Measurements from ENCODE around the gene SLC25A21. TPM values are rescaled to one million over a fixed set of nuclear protein-coding genes. Genes with fewer than 3 reads are reported as not detected.

SLC25A21 gene
- total RNA-seq, 4 donors from 2014 or later = 0.67 to 2.1 (median 0.91) TPM

GRCh38 chr14:36946872-36947271 lies 225.5 kb downstream of the SLC25A21 start:
- 88 to 94% methylated on average over 1 of the region's 1 CpG for WGBS, 2 donors
- no peaks in the 10 kb centered on the region for H3K27me3 ChIP-seq
- intact Hi-C loops (cut with DNase I) = loop anchor here (10.0 kb wide), 3 partner anchors 172 to 282 kb away; partner anchors contain the start of gene PAX9

GRCh38 chr14:36944307-36945010 lies 227.9 kb downstream of the SLC25A21 start:
- TF ChIP-seq POLR2A (IDR thresholded peaks at IDR 0.05) = no peak
- TF ChIP-seq CTCF (IDR thresholded peaks at IDR 0.05) = no peak
- intact Hi-C loops (cut with DNase I) = loop anchor here (10.0 kb wide), 3 partner anchors 170 to 280 kb away; partner anchors contain the start of gene PAX9
- WGBS, 2 donors = 68 to 73% methylated on average over 5 of the region's 5 CpGs
- Histone ChIP-seq H3K27me3 (no peaks in the 10 kb centered on the region), H3K4me1 (peaks cover 0 to 57% (median 4%) of the 10 kb centered on the region in 3 donors), H3K9me3 (no peaks in the 10 kb centered on the region), H3K27ac (peak overlapping the region in 3 of 4 donors; percentile 47 to 78 (median 71)), H3K36me3 (no peaks in the 10 kb centered on the region), H3K4me3 (no peak overlapping the region)
- no peak for DNase-seq

More at GRCh38 chr14:36946872-36947271, 225.5 kb downstream of the SLC25A21 start:
- Histone ChIP-seq H3K4me3 (no peak overlapping the region), H3K9me3 (no peaks in the 10 kb centered on the region), H3K27ac (peak overlapping the region in 1 of 4 donors; percentile 50), H3K36me3 (no peaks in the 10 kb centered on the region), H3K4me1 (peaks cover 0 to 41% (median 4%) of the 10 kb centered on the region in 3 donors)
- TF ChIP-seq CTCF (IDR thresholded peaks at IDR 0.05) = no peak
- no peak for TF ChIP-seq POLR2A (IDR thresholded peaks at IDR 0.05)
- DNase-seq = no peak

- Histone ChIP-seq H3K4me3 (no peak overlapping the region), H3K4me1 (peaks cover 0 to 59% (median 4%) of the 10 kb centered on the region in 3 donors), H3K9me3 (no peaks in the 10 kb centered on the region), H3K36me3 (no peaks in the 10 kb centered on the region), H3K27ac (peak overlapping the region; percentile 47 to 78 (median 63)), H3K27me3 (no peaks in the 10 kb centered on the region)
- DNase-seq = no peak
- 28 to 52% methylated on average over 4 of the region's 4 CpGs for WGBS, 2 donors
- TF ChIP-seq POLR2A (IDR thresholded peaks at IDR 0.05) = no peak
- TF ChIP-seq CTCF (IDR thresholded peaks at IDR 0.05) = no peak
- intact Hi-C loops (cut with DNase I) = loop anchor here (10.0 kb wide), 3 partner anchors 168 to 278 kb away; partner anchors contain the start of gene PAX9
Measured at GRCh38 chr14:36942522-36943245, 229.7 kb downstream of the SLC25A21 start.

GRCh38 chr14:36941783-36942521 lies 230.5 kb downstream of the SLC25A21 start:
- no peak for DNase-seq
- H3K4me3 ChIP-seq = no peak overlapping the region
- no peak for TF ChIP-seq POLR2A (IDR thresholded peaks at IDR 0.05)
- peak; percentile 61 to 97 (median 96) for TF ChIP-seq CTCF (IDR thresholded peaks at IDR 0.05)
- 9% methylated on average over 12 of the region's 12 CpGs for WGBS, 2 donors
- H3K27ac ChIP-seq = peak overlapping the region in 3 of 4 donors; percentile 47 to 78 (median 71)
- no peaks in the 10 kb centered on the region for H3K36me3 ChIP-seq
- intact Hi-C loops (cut with DNase I) = loop anchor here (10.0 kb wide), 3 partner anchors 167 to 277 kb away; partner anchors contain the start of gene PAX9
- H3K9me3 ChIP-seq = no peaks in the 10 kb centered on the region
- H3K27me3 ChIP-seq = no peaks in the 10 kb centered on the region
- H3K4me1 ChIP-seq = peaks cover 0 to 62% (median 4%) of the 10 kb centered on the region in 3 donors

Data from esophagus squamous epithelium (tissue), 5 donors.